ENCODE data around the gene RCOR1.

The RCOR1 gene

GRCh38 chr14:102695167-102695555, 102.7 kb downstream of the RCOR1 start:
- CTCF ChIA-PET: interaction anchor here (0.5 to 2.1 kb wide), 14 partner anchors 10 to 829 kb away, joined by 3 to 12 read pairs (median 4); no protein-coding TSS in a partner anchor
- no peak for TF ChIP-seq ELF4 (IDR thresholded peaks at IDR 0.05)
- TF ChIP-seq SUZ12 (IDR thresholded peaks at IDR 0.05): no peak
- TF ChIP-seq NFRKB (IDR thresholded peaks at IDR 0.05): no peak
- TF ChIP-seq FOXM1 (IDR thresholded peaks at IDR 0.05; ENCODE audit: borderline replicate concordance): no peak
- no peak for TF ChIP-seq SP1 (IDR thresholded peaks at IDR 0.05)
- no peak for TF ChIP-seq PKNOX1 (IDR thresholded peaks at IDR 0.05)
- TF ChIP-seq CTBP1 (IDR thresholded peaks at IDR 0.05; ENCODE audit: borderline replicate concordance): no peak
- DNase-seq (ENCODE audit: extremely low spot score): no peak
- POLR2A ChIA-PET: interaction anchor here (0.9 to 1.2 kb wide), 3 partner anchors 10 to 184 kb away, joined by 3 read pairs; no protein-coding TSS in a partner anchor

- no peak for TF ChIP-seq BHLHE40 (IDR thresholded peaks at IDR 0.05; ENCODE audit: borderline replicate concordance)
- TF ChIP-seq ZNF384 (IDR thresholded peaks at IDR 0.05): no peak
- TF ChIP-seq ARNT (IDR thresholded peaks at IDR 0.05): no peak
- DNase-seq (ENCODE audit: extremely low spot score): no peak
- POLR2A ChIA-PET: interaction anchor here (0.6 to 0.7 kb wide), 2 partner anchors 172 to 205 kb away, joined by 3 to 4 read pairs; no protein-coding TSS in a partner anchor
- CTCF ChIA-PET: interaction anchor here (0.6 kb wide), 1 partner anchor 58 kb away, joined by 4 read pairs; no protein-coding TSS in a partner anchor
These were observed 103.9 kb downstream of the RCOR1 start for GRCh38 chr14:102696332-102696731.

- no peak for DNase-seq (ENCODE audit: extremely low spot score)
- TF ChIP-seq ZNF384 (IDR thresholded peaks at IDR 0.05) (no peak), PKNOX1 (IDR thresholded peaks at IDR 0.05) (no peak)
- ChIA-PET CTCF (no interaction called here), POLR2A (interaction anchor here (0.6 to 0.7 kb wide), 2 partner anchors 173 to 205 kb away, joined by 3 to 4 read pairs; no protein-coding TSS in a partner anchor)
These were observed 104.5 kb downstream of the RCOR1 start for GRCh38 chr14:102696856-102697495.

- TF ChIP-seq LEF1 (IDR thresholded peaks at IDR 0.05; ENCODE audit: borderline replicate concordance): no peak
- no peak for TF ChIP-seq FOXA1 (IDR thresholded peaks at IDR 0.05)
- TF ChIP-seq CTBP1 (IDR thresholded peaks at IDR 0.05; ENCODE audit: borderline replicate concordance): no peak
- no peak for TF ChIP-seq FOXM1 (IDR thresholded peaks at IDR 0.05; ENCODE audit: borderline replicate concordance)
- TF ChIP-seq ELF4 (IDR thresholded peaks at IDR 0.05): no peak
- no peak for TF ChIP-seq NFRKB (IDR thresholded peaks at IDR 0.05)
- TF ChIP-seq PKNOX1 (IDR thresholded peaks at IDR 0.05): no peak
- TF ChIP-seq SUZ12 (IDR thresholded peaks at IDR 0.05): no peak
- TF ChIP-seq ZNF384 (IDR thresholded peaks at IDR 0.05): no peak
- no peak for TF ChIP-seq HDGF (IDR thresholded peaks at IDR 0.05; ENCODE audit: borderline replicate concordance)
- no peak for TF ChIP-seq TARDBP (IDR thresholded peaks at IDR 0.05)
- TF ChIP-seq FOXK2 (IDR thresholded peaks at IDR 0.05): no peak
- no peak for TF ChIP-seq BHLHE40 (IDR thresholded peaks at IDR 0.05; ENCODE audit: borderline replicate concordance)
- no peak for TF ChIP-seq SP1 (IDR thresholded peaks at IDR 0.05)
- no peak for TF ChIP-seq ARNT (IDR thresholded peaks at IDR 0.05)
- TF ChIP-seq L3MBTL2 (conservative IDR thresholded peaks at IDR 0.05): no peak
- no peak for DNase-seq (ENCODE audit: extremely low spot score)
- CTCF ChIA-PET: no interaction called here
- POLR2A ChIA-PET: no interaction called here
These were observed 105.1 kb downstream of the RCOR1 start for GRCh38 chr14:102697501-102697900.

- POLR2A ChIA-PET: no interaction called here
- TF ChIP-seq L3MBTL2 (conservative IDR thresholded peaks at IDR 0.05): no peak
- no peak for TF ChIP-seq HDGF (IDR thresholded peaks at IDR 0.05; ENCODE audit: borderline replicate concordance)
- TF ChIP-seq ZNF384 (IDR thresholded peaks at IDR 0.05): no peak
- TF ChIP-seq TARDBP (IDR thresholded peaks at IDR 0.05): no peak
- TF ChIP-seq PKNOX1 (IDR thresholded peaks at IDR 0.05): no peak
- TF ChIP-seq BHLHE40 (IDR thresholded peaks at IDR 0.05; ENCODE audit: borderline replicate concordance): no peak
- TF ChIP-seq NFRKB (IDR thresholded peaks at IDR 0.05): no peak
- no peak for TF ChIP-seq FOXK2 (IDR thresholded peaks at IDR 0.05)
- TF ChIP-seq SP1 (IDR thresholded peaks at IDR 0.05): no peak
- TF ChIP-seq SUZ12 (IDR thresholded peaks at IDR 0.05): no peak
- no peak for TF ChIP-seq CTBP1 (IDR thresholded peaks at IDR 0.05; ENCODE audit: borderline replicate concordance)
- TF ChIP-seq FOXM1 (IDR thresholded peaks at IDR 0.05; ENCODE audit: borderline replicate concordance): no peak
- no peak for TF ChIP-seq FOXA1 (IDR thresholded peaks at IDR 0.05)
- DNase-seq (ENCODE audit: extremely low spot score): no peak
- CTCF ChIA-PET: interaction anchor here (0.6 kb wide), 1 partner anchor 37 kb away, joined by 10 read pairs; no protein-coding TSS in a partner anchor
These were observed 107.1 kb downstream of the RCOR1 start for GRCh38 chr14:102699416-102700110.

- TF ChIP-seq ARNT (IDR thresholded peaks at IDR 0.05) (no peak), FOXM1 (IDR thresholded peaks at IDR 0.05; ENCODE audit: borderline replicate concordance) (no peak), BHLHE40 (IDR thresholded peaks at IDR 0.05; ENCODE audit: borderline replicate concordance) (no peak), ZNF384 (IDR thresholded peaks at IDR 0.05) (no peak), L3MBTL2 (conservative IDR thresholded peaks at IDR 0.05) (no peak), HDGF (IDR thresholded peaks at IDR 0.05; ENCODE audit: borderline replicate concordance) (no peak), SP1 (IDR thresholded peaks at IDR 0.05) (no peak), TARDBP (IDR thresholded peaks at IDR 0.05) (no peak), NFRKB (IDR thresholded peaks at IDR 0.05) (no peak), PKNOX1 (IDR thresholded peaks at IDR 0.05) (no peak), LEF1 (IDR thresholded peaks at IDR 0.05; ENCODE audit: borderline replicate concordance) (no peak), SUZ12 (IDR thresholded peaks at IDR 0.05) (no peak), ELF4 (IDR thresholded peaks at IDR 0.05) (no peak), FOXK2 (IDR thresholded peaks at IDR 0.05) (no peak)
- ChIA-PET POLR2A (no interaction called here), CTCF (no interaction called here)
- no peak for DNase-seq (ENCODE audit: extremely low spot score)
These were observed 116.0 kb downstream of the RCOR1 start for GRCh38 chr14:102708494-102708893.
